ENCODE measurements around the gene INPP4B. TPM values are rescaled to one million over a fixed set of nuclear protein-coding genes. Genes with fewer than 3 reads are reported as not detected.

Gene INPP4B
- total and polyA plus RNA-seq, 2 of the 4 experiments (the other 2 are of a cell fraction), result 1.8 to 14.0 TPM

- dilution Hi-C loops (cut with HindIII; ENCODE audit: low sequenced_read_pairs, unreplicated experiment), result no loop called here
- H3K9me1 ChIP-seq (ENCODE audit: insufficient read depth, low read length), result no peaks in the 10 kb centered on the region
- H3K56ac ChIP-seq (ENCODE audit: extremely low read depth, insufficient read depth, low read length), result no peak overlapping the region
- H2BK20ac ChIP-seq (ENCODE audit: low read depth, low read length), result no peak overlapping the region
- ChIA-PET POLR2A (ENCODE audit: unreplicated experiment) (no interaction called here), CTCF (no interaction called here)
- H3K27ac ChIP-seq (ENCODE audit: insufficient read depth, low read length), result no peak overlapping the region
- H3K4me1 ChIP-seq (ENCODE audit: control insufficient read depth, insufficient read depth, low read length), result no peaks in the 10 kb centered on the region
- no peak overlapping the region for H2AFZ ChIP-seq (replicated peaks; ENCODE audit: low read length, poor library complexity)
- no peak overlapping the region for H4K8ac ChIP-seq (ENCODE audit: low read depth in 2 of 2, low read length in 2 of 2)
- H3K18ac ChIP-seq (ENCODE audit: low read depth, low read length), result no peak overlapping the region
- no peak overlapping the region for H2BK15ac ChIP-seq (ENCODE audit: low read depth, low read length)
- H3K27me3 ChIP-seq (ENCODE audit: control insufficient read depth, insufficient read depth, low read length), result no peaks in the 10 kb centered on the region
- no TSS peak for BruUV-seq (replicated peaks)
- H2AK9ac ChIP-seq (replicated peaks; ENCODE audit: low read depth, low read length, poor library complexity), result no peak overlapping the region
- H4K91ac ChIP-seq (ENCODE audit: insufficient read depth, low read depth, low read length), result no peak overlapping the region
- no peak overlapping the region for H3K4ac ChIP-seq (ENCODE audit: low read depth, low read length)
- no peak overlapping the region for H4K5ac ChIP-seq (ENCODE audit: low read depth, low read length)
- H3K9ac ChIP-seq (ENCODE audit: low read depth, low read length), result no peak overlapping the region
- H3K9me3 ChIP-seq (ENCODE audit: control insufficient read depth, insufficient read depth, low read length), result no peaks in the 10 kb centered on the region
- no peak for DNase-seq
- no peak overlapping the region for H3K4me2 ChIP-seq (ENCODE audit: low read depth, low read length)
- H3K36me3 ChIP-seq (ENCODE audit: control insufficient read depth, insufficient read depth, low read length), result no peaks in the 10 kb centered on the region
- no peak overlapping the region for H2AK5ac ChIP-seq (ENCODE audit: low read depth, low read length)
- no peak for ATAC-seq (ENCODE audit: low read depth)
- no peak overlapping the region for H2BK120ac ChIP-seq (ENCODE audit: low read depth, low read length)
- no peak overlapping the region for H3K23ac ChIP-seq (ENCODE audit: low read depth, low read length)
- TF ChIP-seq MAZ (IDR thresholded peaks at IDR 0.05; ENCODE audit: borderline replicate concordance, low read depth, low read length) (no peak), ELK1 (IDR thresholded peaks at IDR 0.05; ENCODE audit: borderline replicate concordance, low read depth, low read length) (no peak), SMC3 (IDR thresholded peaks at IDR 0.05; ENCODE audit: low read depth, low read length) (no peak)
- in situ Hi-C loops (cut with MboI; ENCODE audit: low sequenced_read_pairs), result loop anchor here (25.0 kb wide), 1 partner anchor 1542 kb away; no protein-coding TSS in a partner anchor
- intact Hi-C loops (cut with micrococcal nuclease), result no loop called here
- no peak overlapping the region for H2BK5ac ChIP-seq (ENCODE audit: low read depth, low read length, poor library complexity, severe bottlenecking)
- no peak overlapping the region for H3K14ac ChIP-seq (replicated peaks; ENCODE audit: low read depth, low read length)
- H4K20me1 ChIP-seq (ENCODE audit: insufficient read depth, low read length), result no peaks in the 10 kb centered on the region
- H3K79me1 ChIP-seq (ENCODE audit: low read depth in 1 of 2, low read length in 2 of 2), result no peaks in the 10 kb centered on the region
- no peak overlapping the region for H3K4me3 ChIP-seq (ENCODE audit: insufficient read depth, low read depth, low read length)
- WGBS, 2 experiments (ENCODE audit: extremely low coverage in 2 of 2, insufficient read length in 1 of 2), result no CpG with 5 or more reads among the region's 4 CpGs
Observed at GRCh38 chr4:142703694-142704309, 142.3 kb downstream of the INPP4B start.
